Measurements from ENCODE around the gene INSL4.

DNA sequence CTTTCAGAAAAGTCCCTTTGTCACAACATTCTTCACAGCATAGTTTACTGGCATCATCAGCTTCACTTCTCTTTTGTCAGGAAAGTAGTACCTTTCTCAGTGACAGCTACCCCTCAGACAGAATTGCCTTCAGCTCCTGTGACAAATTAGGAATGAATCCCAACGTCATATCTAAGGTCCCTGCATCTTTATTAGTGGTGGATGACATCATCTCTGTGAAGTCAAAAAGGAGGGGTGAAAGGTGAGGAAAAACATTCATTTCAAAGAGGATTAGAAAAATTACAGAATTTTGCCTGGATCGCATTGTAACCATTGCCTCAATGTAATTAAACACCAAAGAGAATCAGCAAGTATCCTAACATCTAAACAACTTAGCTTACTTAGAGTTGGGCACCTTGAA lies 37.9 kb upstream of the INSL4 start:
- TF ChIP-seq, protein P1, sequence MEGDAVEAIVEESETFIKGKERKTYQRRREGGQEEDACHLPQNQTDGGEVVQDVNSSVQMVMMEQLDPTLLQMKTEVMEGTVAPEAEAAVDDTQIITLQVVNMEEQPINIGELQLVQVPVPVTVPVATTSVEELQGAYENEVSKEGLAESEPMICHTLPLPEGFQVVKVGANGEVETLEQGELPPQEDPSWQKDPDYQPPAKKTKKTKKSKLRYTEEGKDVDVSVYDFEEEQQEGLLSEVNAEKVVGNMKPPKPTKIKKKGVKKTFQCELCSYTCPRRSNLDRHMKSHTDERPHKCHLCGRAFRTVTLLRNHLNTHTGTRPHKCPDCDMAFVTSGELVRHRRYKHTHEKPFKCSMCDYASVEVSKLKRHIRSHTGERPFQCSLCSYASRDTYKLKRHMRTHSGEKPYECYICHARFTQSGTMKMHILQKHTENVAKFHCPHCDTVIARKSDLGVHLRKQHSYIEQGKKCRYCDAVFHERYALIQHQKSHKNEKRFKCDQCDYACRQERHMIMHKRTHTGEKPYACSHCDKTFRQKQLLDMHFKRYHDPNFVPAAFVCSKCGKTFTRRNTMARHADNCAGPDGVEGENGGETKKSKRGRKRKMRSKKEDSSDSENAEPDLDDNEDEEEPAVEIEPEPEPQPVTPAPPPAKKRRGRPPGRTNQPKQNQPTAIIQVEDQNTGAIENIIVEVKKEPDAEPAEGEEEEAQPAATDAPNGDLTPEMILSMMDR (IDR thresholded peaks at IDR 0.05) = no peak
- TF ChIP-seq POLR2A (IDR thresholded peaks at IDR 0.05) (no peak), POLR2AphosphoS5 (IDR thresholded peaks at IDR 0.05) (no peak)

Data from gastroesophageal sphincter (tissue), 3 donors.